ENCODE measurements around the gene SLC17A8.
"Not testable (repeated sequence)": the region's sequence is repeated elsewhere in the genome, so short reads cannot be mapped to it uniquely, and the experiment has no call there.

SLC17A8 gene

GRCh38 chr12:100356644-100357223, at the start of gene SLC17A8:
Gene SLC17A8 (plus strand): TSS chr12:100357074. CDS start chr12:100357392, 318 bp downstream.
- DNase-seq (ENCODE audit: low spot score), result no peak

GRCh38 chr12:100308138-100308537, 48.7 kb upstream of the SLC17A8 start:
- DNase-seq (ENCODE audit: low spot score), result not testable (repeated sequence)

GRCh38 chr12:100311317-100311716, 45.6 kb upstream of the SLC17A8 start:
- no peak for DNase-seq (ENCODE audit: low spot score)

GRCh38 chr12:100317371-100317770, 39.5 kb upstream of the SLC17A8 start:
- no peak for DNase-seq (ENCODE audit: low spot score)

DNA sequence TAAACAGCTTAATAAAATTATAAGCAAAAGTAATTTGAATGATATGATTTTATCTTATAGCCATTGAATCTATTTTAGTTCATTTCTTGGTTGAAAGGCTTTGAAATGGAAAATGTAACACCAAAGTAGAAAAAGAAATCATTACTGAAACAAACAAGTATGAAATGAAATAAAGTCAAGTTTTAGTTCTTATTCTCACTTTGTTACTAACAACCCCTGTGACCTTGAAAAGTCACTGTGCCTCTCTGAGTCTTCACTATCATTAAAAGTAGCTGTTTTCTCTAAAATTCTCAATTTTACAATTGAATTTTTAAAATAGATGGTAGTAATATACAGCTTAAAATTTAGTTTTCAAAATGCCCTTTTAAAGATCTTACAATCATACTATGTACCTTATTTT, 32.4 kb upstream of the SLC17A8 start:
- no peak for DNase-seq (ENCODE audit: low spot score)

GRCh38 chr12:100326208-100326607, 30.7 kb upstream of the SLC17A8 start:
- DNase-seq (ENCODE audit: low spot score), result no peak

DNA sequence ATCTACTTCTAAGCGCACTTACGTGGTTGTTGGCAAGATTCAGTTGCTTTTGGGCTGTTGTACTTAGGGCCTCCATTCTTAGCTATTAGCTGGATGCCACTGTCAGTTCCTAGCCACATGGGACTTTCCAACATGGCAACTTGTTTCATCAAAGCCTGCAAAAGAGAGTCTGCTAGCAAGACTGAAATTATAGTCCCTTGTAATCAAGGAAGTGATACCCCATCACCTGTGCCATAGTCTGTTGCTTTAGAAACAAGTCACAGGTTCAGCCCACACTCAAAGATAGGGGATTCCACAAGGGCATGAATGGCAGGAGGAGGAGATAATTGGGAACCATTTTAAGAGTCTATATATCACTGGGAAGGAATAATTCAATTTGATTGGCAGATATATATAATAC, 27.1 kb upstream of the SLC17A8 start:
- no peak for DNase-seq (ENCODE audit: low spot score)

GRCh38 chr12:100331871-100332270, 25.0 kb upstream of the SLC17A8 start:
- no peak for DNase-seq (ENCODE audit: low spot score)

DNA sequence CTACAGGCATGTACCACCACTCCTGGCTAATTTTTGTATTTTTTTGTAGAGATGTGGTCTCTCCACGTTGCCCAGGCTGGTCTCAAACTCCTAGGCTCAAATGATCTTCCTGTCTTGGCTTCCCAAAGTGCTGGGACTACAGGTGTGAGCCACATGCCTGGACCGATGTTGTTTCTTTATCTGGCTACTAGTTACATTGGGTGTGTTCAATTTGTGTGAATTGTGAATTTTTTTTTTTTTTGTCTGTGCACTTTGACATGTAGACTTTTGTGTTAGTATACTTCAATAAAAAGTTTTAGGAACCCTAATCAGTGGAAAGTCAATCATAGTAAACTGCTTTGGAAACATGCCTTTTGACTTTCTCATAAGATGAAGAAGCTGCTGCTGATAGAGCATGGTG, 24.0 kb upstream of the SLC17A8 start:
- no peak for DNase-seq (ENCODE audit: low spot score)

DNA sequence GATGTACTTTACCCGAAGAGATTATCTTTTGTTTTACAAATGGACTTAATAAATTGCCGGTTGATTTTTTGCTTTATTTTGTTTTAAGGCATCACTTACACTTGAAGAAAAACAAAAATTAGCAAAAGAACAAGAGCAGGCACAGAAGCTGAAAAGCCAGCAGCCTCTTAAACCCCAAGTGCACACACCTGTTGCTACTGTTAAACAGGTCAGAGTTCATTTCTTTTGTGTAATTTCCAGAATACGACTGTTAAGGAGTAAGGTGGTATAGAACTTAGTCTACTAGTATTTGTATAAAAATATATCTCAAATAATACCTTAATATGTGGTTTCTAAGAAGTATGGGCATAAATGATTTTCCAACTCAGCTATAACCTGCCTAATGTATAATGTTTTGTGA, 19.6 kb upstream of the SLC17A8 start:
- no peak for DNase-seq (ENCODE audit: low spot score)

- DNase-seq (ENCODE audit: low spot score), result no peak
Measured at GRCh38 chr12:100337727-100338126, 19.1 kb upstream of the SLC17A8 start.

GRCh38 chr12:100339071-100339470, 17.8 kb upstream of the SLC17A8 start:
- no peak for DNase-seq (ENCODE audit: low spot score)

DNA sequence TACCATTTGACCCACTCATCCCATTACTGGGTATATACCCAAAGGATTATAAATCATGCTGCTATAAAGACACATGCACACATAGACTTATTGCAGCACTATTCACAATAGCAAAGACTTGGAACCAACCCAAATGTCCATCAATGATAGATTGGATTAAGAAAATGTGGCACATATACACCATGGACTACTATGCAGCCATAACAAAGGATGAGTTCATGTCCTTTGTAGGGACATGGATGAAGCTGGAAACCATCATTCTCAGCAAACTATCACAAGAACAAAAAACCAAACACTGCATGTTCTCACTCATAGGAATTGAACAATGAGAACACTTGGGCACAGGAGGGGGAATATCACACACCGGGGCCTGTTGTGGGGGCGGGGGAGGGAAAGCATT, 14.0 kb upstream of the SLC17A8 start:
- not testable (repeated sequence) for DNase-seq (ENCODE audit: low spot score)

- DNase-seq (ENCODE audit: low spot score), result not testable (repeated sequence)
Measured at GRCh38 chr12:100344351-100344750, 12.5 kb upstream of the SLC17A8 start.

DNA sequence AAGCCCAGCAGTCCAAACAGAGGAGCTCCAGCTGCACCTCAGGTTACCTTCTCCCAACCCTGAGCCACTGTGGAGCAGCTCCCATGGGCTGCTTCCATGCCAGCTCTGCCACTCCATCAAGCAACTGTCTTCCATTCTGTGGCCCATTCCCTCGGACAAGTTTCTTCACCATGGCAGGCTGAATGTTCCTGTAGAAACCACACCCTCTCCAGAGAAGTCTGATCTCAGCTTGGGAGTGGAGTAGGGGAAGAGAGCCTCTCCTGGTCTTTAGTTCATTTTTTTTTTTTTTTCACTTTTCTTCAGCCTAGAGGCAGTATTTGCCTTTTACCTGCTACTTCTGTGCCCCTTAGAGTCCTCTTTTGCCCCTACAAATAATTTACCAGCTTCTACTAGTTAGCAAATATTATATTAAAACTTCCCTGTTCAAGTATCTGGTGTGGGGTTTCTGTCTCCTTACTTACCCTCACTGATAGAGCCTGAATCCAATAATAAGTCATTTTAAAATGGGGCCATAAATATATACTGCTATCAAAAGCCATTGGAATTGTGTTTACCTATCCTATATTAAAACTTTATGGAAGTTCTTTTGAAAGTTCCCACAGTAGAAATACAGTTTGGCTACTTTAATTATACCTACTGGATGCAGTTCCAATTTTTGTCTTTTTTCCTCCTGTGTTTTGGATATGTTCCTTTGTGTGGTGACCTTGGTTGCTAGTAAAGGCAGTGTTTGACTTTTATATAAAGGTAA, 11.7 kb upstream of the SLC17A8 start:
- no peak for DNase-seq (ENCODE audit: low spot score)

DNA sequence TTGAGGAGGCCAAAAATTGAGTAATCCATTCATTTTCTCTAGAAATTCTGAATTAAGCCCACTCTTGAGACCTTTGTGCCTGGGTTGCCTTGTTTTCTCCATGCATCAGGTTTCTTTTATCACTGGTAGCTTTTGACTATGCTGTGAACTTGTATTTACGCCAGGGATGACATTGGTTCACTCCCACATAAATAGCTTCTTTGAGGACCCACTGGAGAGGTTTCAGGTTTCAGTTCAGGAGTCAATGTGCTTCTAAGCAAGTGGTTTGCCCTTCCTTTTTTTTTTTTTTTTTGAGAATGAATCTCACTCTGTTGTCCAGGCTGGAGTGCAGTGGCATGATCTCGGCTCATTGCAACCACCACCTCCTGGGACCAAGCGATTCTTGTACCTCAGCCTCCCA, 10.2 kb upstream of the SLC17A8 start:
- no peak for DNase-seq (ENCODE audit: low spot score)

- peak; percentile 61 for DNase-seq (ENCODE audit: low spot score)
Measured at GRCh38 chr12:100348657-100349454, 8.0 kb upstream of the SLC17A8 start.

DNA sequence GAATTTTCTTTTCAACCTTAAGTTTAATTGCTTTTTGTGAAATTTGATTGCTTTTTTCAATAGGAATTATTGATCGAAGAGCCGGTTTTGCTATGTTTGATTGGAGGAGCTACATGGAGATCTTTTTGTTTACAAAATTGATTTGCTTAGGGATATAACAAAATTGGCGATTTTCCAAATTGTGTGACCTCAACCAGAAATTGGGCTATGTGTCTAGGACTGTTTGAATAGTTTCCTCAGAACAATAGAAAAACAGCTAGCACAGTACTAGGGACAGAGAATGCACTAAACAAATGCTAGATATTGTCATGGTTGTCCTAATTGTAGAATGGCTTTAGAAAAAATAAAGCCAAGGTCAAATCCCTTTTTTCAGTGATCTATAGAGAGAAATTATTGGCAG, 2.4 kb downstream of the SLC17A8 start:
- DNase-seq (ENCODE audit: low spot score), result no peak

GRCh38 chr12:100359822-100360221, 2.9 kb downstream of the SLC17A8 start:
- DNase-seq (ENCODE audit: low spot score), result no peak

DNA sequence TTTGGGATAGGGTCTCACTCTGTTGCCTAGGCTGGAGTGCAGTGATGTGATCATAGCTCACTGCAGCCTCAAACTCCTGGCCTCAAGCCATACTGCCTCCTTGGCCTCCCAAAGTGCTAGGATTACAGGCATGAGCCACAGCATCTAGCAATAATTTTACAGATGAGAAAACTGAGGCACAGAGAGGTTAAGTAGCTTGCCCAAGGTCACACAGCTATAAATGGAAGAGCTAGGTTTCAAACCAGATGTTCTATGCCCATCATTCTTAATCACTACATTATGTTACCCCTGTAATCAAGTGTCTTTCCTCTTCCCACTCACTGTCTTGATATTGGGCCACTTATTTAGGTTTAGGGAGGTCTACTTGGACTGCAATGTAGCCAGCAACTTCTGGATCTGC, 3.6 kb downstream of the SLC17A8 start:
- DNase-seq (ENCODE audit: low spot score), result no peak

GRCh38 chr12:100364324-100364723, 7.5 kb downstream of the SLC17A8 start:
- no peak for DNase-seq (ENCODE audit: low spot score)

GRCh38 chr12:100365411-100365810, 8.5 kb downstream of the SLC17A8 start:
- no peak for DNase-seq (ENCODE audit: low spot score)

DNA sequence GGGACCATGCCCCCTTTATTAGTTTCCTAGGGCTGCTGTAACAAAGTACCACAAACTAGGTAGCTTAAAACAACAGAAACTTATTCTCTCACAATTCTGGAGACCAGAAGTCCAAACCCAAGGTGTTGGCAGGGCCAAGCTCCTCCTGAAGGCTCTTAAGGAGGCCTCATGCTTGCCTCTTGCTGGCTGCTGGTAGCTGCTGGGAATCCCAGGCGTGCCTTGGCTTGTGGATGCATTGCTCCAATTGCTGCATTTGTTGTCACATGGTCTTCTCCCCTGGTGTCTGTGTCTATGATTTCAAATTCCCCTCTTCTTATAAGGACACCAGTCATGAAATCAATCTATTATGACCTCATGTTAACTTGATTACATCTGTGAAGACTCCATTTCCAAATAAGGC, 11.2 kb downstream of the SLC17A8 start:
- DNase-seq (ENCODE audit: low spot score), result no peak

All from RKO (cell line).